ENCODE results near the gene FAM177A1. TPM values are rescaled to one million over a fixed set of nuclear protein-coding genes. Genes with fewer than 3 reads are reported as not detected.

The FAM177A1 gene
- total RNA-seq, 3 donors from 2014 or later (not counting 1 experiment from before 2014, with no cell fraction given): 73.8 to 131 (median 79.6) TPM

- H3K27me3 ChIP-seq (ENCODE audit: control insufficient read depth, insufficient read depth, low read length): no peaks in the 10 kb centered on the region
- H3K36me3 ChIP-seq (ENCODE audit: control insufficient read depth, insufficient read depth, low read length): peaks cover 8% of the 10 kb centered on the region
- intact Hi-C loops (cut with micrococcal nuclease): no loop called here
- no peak overlapping the region for H3K4me3 ChIP-seq (ENCODE audit: low read length)
- H3K27me3 Mint-ChIP-seq (ENCODE audit: low read depth in 2 of 2): no peaks in the 10 kb centered on the region
- no peaks in the 10 kb centered on the region for H3K4me1 ChIP-seq (ENCODE audit: control insufficient read depth, insufficient read depth, low read length)
- TF ChIP-seq CTCF (IDR thresholded peaks at IDR 0.05): no peak
- no peak overlapping the region for H3K27ac ChIP-seq (ENCODE audit: low read length)
- H3K36me3 Mint-ChIP-seq: peaks cover 13% of the 10 kb centered on the region
- no peak for DNase-seq
- H3K4me3 Mint-ChIP-seq: no peak overlapping the region
- WGBS (ENCODE audit: insufficient coverage): 100% methylated on average over 2 of the region's 4 CpGs
- H3K4me1 Mint-ChIP-seq: no peaks in the 10 kb centered on the region
- H3K9me3 Mint-ChIP-seq: no peaks in the 10 kb centered on the region
- no peaks in the 10 kb centered on the region for H3K9me3 ChIP-seq (ENCODE audit: control insufficient read depth, insufficient read depth, low read length)
- H3K27ac Mint-ChIP-seq: no peak overlapping the region
- no peak for ATAC-seq
Measured at GRCh38 chr14:35068238-35069012, 22.4 kb downstream of the FAM177A1 start.

GRCh38 chr14:35072226-35072625 lies 26.2 kb downstream of the FAM177A1 start:
- intact Hi-C loops (cut with micrococcal nuclease): no loop called here
- Mint-ChIP-seq H3K27me3 (ENCODE audit: low read depth in 2 of 2) (no peaks in the 10 kb centered on the region), H3K4me1 (no peaks in the 10 kb centered on the region), H3K9me3 (no peaks in the 10 kb centered on the region), H3K36me3 (peaks cover 13% of the 10 kb centered on the region), H3K4me3 (no peak overlapping the region), H3K27ac (no peak overlapping the region)
- DNase-seq (no peak), ATAC-seq (no peak)
- no peak for TF ChIP-seq CTCF (IDR thresholded peaks at IDR 0.05)
- Histone ChIP-seq H3K27ac (ENCODE audit: low read length) (no peak overlapping the region), H3K4me1 (ENCODE audit: control insufficient read depth, insufficient read depth, low read length) (no peaks in the 10 kb centered on the region), H3K36me3 (ENCODE audit: control insufficient read depth, insufficient read depth, low read length) (peaks cover 11% of the 10 kb centered on the region), H3K4me3 (ENCODE audit: low read length) (no peak overlapping the region), H3K9me3 (ENCODE audit: control insufficient read depth, insufficient read depth, low read length) (no peaks in the 10 kb centered on the region), H3K27me3 (ENCODE audit: control insufficient read depth, insufficient read depth, low read length) (no peaks in the 10 kb centered on the region)
- WGBS (ENCODE audit: insufficient coverage): 95% methylated on average over 2 of the region's 3 CpGs

GRCh38 chr14:35073486-35073885 lies 27.4 kb downstream of the FAM177A1 start:
- Mint-ChIP-seq H3K27ac (no peak overlapping the region), H3K4me1 (no peaks in the 10 kb centered on the region), H3K4me3 (no peak overlapping the region), H3K27me3 (ENCODE audit: low read depth in 2 of 2) (no peaks in the 10 kb centered on the region), H3K36me3 (peaks cover 4% of the 10 kb centered on the region), H3K9me3 (no peaks in the 10 kb centered on the region)
- ATAC-seq (no peak), DNase-seq (no peak)
- Histone ChIP-seq H3K27ac (ENCODE audit: low read length) (no peak overlapping the region), H3K27me3 (ENCODE audit: control insufficient read depth, insufficient read depth, low read length) (no peaks in the 10 kb centered on the region), H3K4me3 (ENCODE audit: low read length) (no peak overlapping the region), H3K36me3 (ENCODE audit: control insufficient read depth, insufficient read depth, low read length) (peaks cover 11% of the 10 kb centered on the region), H3K9me3 (ENCODE audit: control insufficient read depth, insufficient read depth, low read length) (no peaks in the 10 kb centered on the region), H3K4me1 (ENCODE audit: control insufficient read depth, insufficient read depth, low read length) (no peaks in the 10 kb centered on the region)
- intact Hi-C loops (cut with micrococcal nuclease): no loop called here
- WGBS (ENCODE audit: insufficient coverage): no CpG with 5 or more reads among the region's 1 CpG
- no peak for TF ChIP-seq CTCF (IDR thresholded peaks at IDR 0.05)

- WGBS (ENCODE audit: insufficient coverage): 100% methylated on average over 2 of the region's 2 CpGs
- Histone ChIP-seq H3K36me3 (ENCODE audit: control insufficient read depth, insufficient read depth, low read length) (peaks cover 39% of the 10 kb centered on the region), H3K27me3 (ENCODE audit: control insufficient read depth, insufficient read depth, low read length) (no peaks in the 10 kb centered on the region)
Measured at GRCh38 chr14:35078082-35078481, 32.0 kb downstream of the FAM177A1 start.

More at GRCh38 chr14:35078082-35078481, 32.0 kb downstream of the FAM177A1 start:
- H3K4me1 Mint-ChIP-seq: no peaks in the 10 kb centered on the region
- H3K4me3 ChIP-seq (ENCODE audit: low read length): no peak overlapping the region
- H3K27ac Mint-ChIP-seq: no peak overlapping the region
- H3K9me3 ChIP-seq (ENCODE audit: control insufficient read depth, insufficient read depth, low read length): no peaks in the 10 kb centered on the region
- no peaks in the 10 kb centered on the region for H3K4me1 ChIP-seq (ENCODE audit: control insufficient read depth, insufficient read depth, low read length)
- H3K36me3 Mint-ChIP-seq: no peaks in the 10 kb centered on the region
- intact Hi-C loops (cut with micrococcal nuclease): no loop called here
- DNase-seq (no peak), ATAC-seq (no peak)
- no peak for TF ChIP-seq CTCF (IDR thresholded peaks at IDR 0.05)
- H3K9me3 Mint-ChIP-seq: no peaks in the 10 kb centered on the region
- H3K27ac ChIP-seq (ENCODE audit: low read length): no peak overlapping the region
- no peak overlapping the region for H3K4me3 Mint-ChIP-seq
- H3K27me3 Mint-ChIP-seq (ENCODE audit: low read depth in 2 of 2): no peaks in the 10 kb centered on the region
